Fibroblast of lung (primary cell): ENCODE measurements around the gene SPRY2. TPM values are rescaled to one million over a fixed set of nuclear protein-coding genes. Genes with fewer than 3 reads are reported as not detected.

ENCODE experiments used
- DNase-seq, 2 donors: peaks; one replicate each; pipeline versions ENCODE4 v3.0.0 to v3.0.0-alpha.2; 2010; ENCODE audit warnings: low read depth in 2 of 2
- H2AFZ ChIP-seq: 2 replicates; pipeline ENCODE4 v1.5.1; 2012; ENCODE audit warnings: low read length, control low read depth, inconsistent platforms
- H3K27ac ChIP-seq: 2 replicates; pipeline ENCODE4 v1.5.1; 2011; ENCODE audit warnings: low read length, control low read depth; ENCODE audit not compliant: insufficient read depth
- H3K27me3 ChIP-seq: 2 replicates; pipeline ENCODE4 v1.5.1; 2011; ENCODE audit warnings: mild to moderate bottlenecking, low read length; ENCODE audit not compliant: control insufficient read depth, insufficient read depth
- H3K36me3 ChIP-seq: 2 replicates; pipeline ENCODE4 v1.5.1; 2011; ENCODE audit warnings: low read length; ENCODE audit not compliant: control insufficient read depth, insufficient read depth
- H3K4me1 ChIP-seq: 2 replicates; pipeline ENCODE4 v1.5.1; 2011; ENCODE audit warnings: low read length; ENCODE audit not compliant: control insufficient read depth, insufficient read depth; ENCODE audit errors: extremely low read depth
- H3K4me2 ChIP-seq: 2 replicates; pipeline ENCODE4 v1.5.1; 2011; ENCODE audit warnings: low read length, control low read depth; ENCODE audit not compliant: insufficient read depth; ENCODE audit errors: extremely low read depth
- H3K4me3 ChIP-seq, 4 experiments: fragments of 200-600 bp in 1 of 4; sonication (generic) in 1 of 4; replicated peaks in 1 of 4; 2 replicates each; pipeline ENCODE4 v1.5.1; 2011 to 2016; ENCODE audit warnings: low read length in 4 of 4, low read depth in 3 of 4, mild to moderate bottlenecking in 3 of 4, control low read depth in 2 of 4, inconsistent platforms in 1 of 4, mixed read lengths in 1 of 4; ENCODE audit not compliant: insufficient read depth in 1 of 4; ENCODE audit errors: control extremely low read depth in 1 of 4
- H3K79me2 ChIP-seq: 2 replicates; pipeline ENCODE4 v1.5.1; 2012; ENCODE audit warnings: mild to moderate bottlenecking, low read length, inconsistent platforms; ENCODE audit not compliant: control insufficient read depth, insufficient read depth
- H3K9ac ChIP-seq: 2 replicates; pipeline ENCODE4 v1.5.1; 2011; ENCODE audit warnings: mild to moderate bottlenecking, low read length, control low read depth; ENCODE audit not compliant: insufficient read depth
- H3K9me3 ChIP-seq: 2 replicates; pipeline ENCODE4 v1.5.1; 2012; ENCODE audit warnings: low read depth, low read length; ENCODE audit not compliant: control insufficient read depth, insufficient read depth
- H4K20me1 ChIP-seq: 2 replicates; pipeline ENCODE4 v1.5.1; 2011; ENCODE audit warnings: low read length; ENCODE audit not compliant: control insufficient read depth, insufficient read depth; ENCODE audit errors: extremely low read depth
- EZH2 ChIP-seq: IDR thresholded peaks from 2 replicates; pipeline ENCODE4 v1.5.1; 2012; ENCODE audit warnings: low read length, control low read depth, mild to moderate bottlenecking; ENCODE audit errors: missing control alignments
- polyA plus RNA-seq, 2 donors: library from polyadenylated mRNA; depleted of rRNA in 1 of 2; stranded (reverse) in 1 of 2; unstranded in 1 of 2; fragments of >200 nt; gene quantifications; 2 replicates each; pipeline ENCODE4 v1.2.1, GENCODE V29; 2011 to 2012; ENCODE audit warnings: missing spikeins in 1 of 2
- total RNA-seq: library from RNA; depleted of rRNA; stranded (reverse); fragments of >200 nt; gene quantifications from 2 replicates; pipeline ENCODE4 v1.2.1, GENCODE V29; 2014
- TF ChIP-seq, protein P1 (sequence below), 2 donors: IDR thresholded peaks in 1 of 2; conservative IDR thresholded peaks in 1 of 2; 1 replicate in 1 of 2; 2 replicates in 1 of 2; pipeline ENCODE4 v1.5.1; 2011 to 2012; ENCODE audit warnings: low read length in 2 of 2, control low read depth in 1 of 2, inconsistent platforms in 1 of 2, low read depth in 1 of 2, mild to moderate bottlenecking in 1 of 2

The SPRY2 gene
- total and polyA plus RNA-seq, 2 donors (not counting 1 experiment from before 2014, with no cell fraction given), result 13.0 to 16.2 TPM

DNA sequence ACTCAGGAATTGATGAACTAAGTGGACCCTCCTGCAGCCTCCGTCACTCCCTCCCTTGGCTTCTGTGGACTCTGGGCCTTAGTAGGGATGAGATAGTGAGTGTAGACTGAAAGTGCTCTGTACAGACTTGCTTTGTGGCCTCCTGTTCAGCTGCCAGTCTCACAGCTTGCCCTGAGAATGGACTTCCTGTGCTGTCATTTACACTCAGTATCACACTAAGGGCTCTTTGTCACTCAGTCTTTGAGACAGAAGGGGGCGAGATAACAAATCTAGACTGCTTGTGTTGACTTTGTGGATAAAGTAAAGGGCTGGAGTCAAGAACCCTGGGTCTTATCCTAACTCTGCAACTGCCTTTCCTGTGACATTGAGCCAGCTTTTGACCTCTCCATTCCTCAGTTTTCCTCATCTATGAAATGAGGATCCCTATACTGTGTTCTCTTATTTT lies 21.0 kb upstream of the SPRY2 start:
- H4K20me1 ChIP-seq, result no peaks in the 10 kb centered on the region
- peak overlapping the region; percentile 16 for H2AFZ ChIP-seq
- H3K36me3 ChIP-seq, result no peaks in the 10 kb centered on the region
- H3K27me3 ChIP-seq, result no peaks in the 10 kb centered on the region
- no peak overlapping the region for H3K4me2 ChIP-seq
- no peak overlapping the region for H3K4me3 ChIP-seq
- no peaks in the 10 kb centered on the region for H3K9me3 ChIP-seq
- DNase-seq, result no peak
- peaks cover 2% of the 10 kb centered on the region for H3K4me1 ChIP-seq
- H3K9ac ChIP-seq, result no peak overlapping the region
- H3K79me2 ChIP-seq, result no peaks in the 10 kb centered on the region
- TF ChIP-seq, protein P1, sequence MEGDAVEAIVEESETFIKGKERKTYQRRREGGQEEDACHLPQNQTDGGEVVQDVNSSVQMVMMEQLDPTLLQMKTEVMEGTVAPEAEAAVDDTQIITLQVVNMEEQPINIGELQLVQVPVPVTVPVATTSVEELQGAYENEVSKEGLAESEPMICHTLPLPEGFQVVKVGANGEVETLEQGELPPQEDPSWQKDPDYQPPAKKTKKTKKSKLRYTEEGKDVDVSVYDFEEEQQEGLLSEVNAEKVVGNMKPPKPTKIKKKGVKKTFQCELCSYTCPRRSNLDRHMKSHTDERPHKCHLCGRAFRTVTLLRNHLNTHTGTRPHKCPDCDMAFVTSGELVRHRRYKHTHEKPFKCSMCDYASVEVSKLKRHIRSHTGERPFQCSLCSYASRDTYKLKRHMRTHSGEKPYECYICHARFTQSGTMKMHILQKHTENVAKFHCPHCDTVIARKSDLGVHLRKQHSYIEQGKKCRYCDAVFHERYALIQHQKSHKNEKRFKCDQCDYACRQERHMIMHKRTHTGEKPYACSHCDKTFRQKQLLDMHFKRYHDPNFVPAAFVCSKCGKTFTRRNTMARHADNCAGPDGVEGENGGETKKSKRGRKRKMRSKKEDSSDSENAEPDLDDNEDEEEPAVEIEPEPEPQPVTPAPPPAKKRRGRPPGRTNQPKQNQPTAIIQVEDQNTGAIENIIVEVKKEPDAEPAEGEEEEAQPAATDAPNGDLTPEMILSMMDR (conservative IDR thresholded peaks at IDR 0.05 in 1 of 2, IDR thresholded peaks at IDR 0.05 in 1 of 2; ENCODE audit: low read depth in 1 of 2, low read length in 2 of 2), result no peak
- no peak for TF ChIP-seq EZH2
- H3K27ac ChIP-seq, result no peak overlapping the region

DNA sequence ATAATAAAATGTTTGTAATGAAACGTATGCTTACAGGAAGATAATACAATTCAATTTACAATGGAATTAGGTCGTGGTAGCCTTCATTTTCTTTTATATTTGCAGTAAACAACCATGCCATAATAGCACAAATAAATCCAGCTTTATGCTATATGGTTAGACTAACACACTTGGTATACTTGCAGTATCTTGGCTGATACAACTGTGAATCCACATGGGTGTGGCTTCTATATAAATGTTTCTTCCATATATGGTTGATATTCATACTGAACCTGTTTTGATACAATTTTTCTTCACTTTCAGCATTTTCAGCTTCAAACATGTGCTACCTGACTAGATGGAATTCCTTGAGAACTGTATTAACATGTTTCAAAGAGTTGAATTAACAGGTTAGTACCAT lies 20.4 kb upstream of the SPRY2 start:
- DNase-seq, result no peak
- Histone ChIP-seq H3K79me2 (no peaks in the 10 kb centered on the region), H2AFZ (no peak overlapping the region), H3K9me3 (no peaks in the 10 kb centered on the region), H3K9ac (no peak overlapping the region), H4K20me1 (no peaks in the 10 kb centered on the region), H3K36me3 (no peaks in the 10 kb centered on the region), H3K4me3 (no peak overlapping the region), H3K27me3 (no peaks in the 10 kb centered on the region), H3K4me2 (no peak overlapping the region), H3K27ac (no peak overlapping the region), H3K4me1 (peaks cover 2% of the 10 kb centered on the region)
- TF ChIP-seq EZH2, result no peak
- TF ChIP-seq, protein P1 (conservative IDR thresholded peaks at IDR 0.05 in 1 of 2, IDR thresholded peaks at IDR 0.05 in 1 of 2; ENCODE audit: low read depth in 1 of 2, low read length in 2 of 2), result no peak

DNA sequence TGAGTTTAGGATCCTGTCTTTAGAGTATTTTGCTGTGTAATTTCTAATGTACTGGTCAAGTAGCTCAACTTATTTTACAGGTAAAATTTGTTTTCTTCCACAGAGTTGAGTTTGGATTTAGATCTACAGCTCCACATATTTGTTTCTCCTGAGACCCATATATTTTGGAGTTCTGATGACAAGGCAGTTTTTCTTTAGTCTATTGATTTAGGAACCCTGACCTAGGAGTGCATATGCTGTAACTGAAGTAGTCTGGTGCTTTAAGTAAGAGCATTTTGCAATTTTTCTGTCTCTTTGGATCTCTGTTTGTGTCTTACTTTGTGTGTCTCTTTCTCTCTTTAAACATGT lies 19.5 kb upstream of the SPRY2 start:
- no peak overlapping the region for H3K27ac ChIP-seq
- H3K36me3 ChIP-seq, result no peaks in the 10 kb centered on the region
- no peaks in the 10 kb centered on the region for H3K9me3 ChIP-seq
- no peaks in the 10 kb centered on the region for H4K20me1 ChIP-seq
- no peak overlapping the region for H3K9ac ChIP-seq
- H3K4me1 ChIP-seq, result peaks cover 2% of the 10 kb centered on the region
- H2AFZ ChIP-seq, result no peak overlapping the region
- H3K27me3 ChIP-seq, result no peaks in the 10 kb centered on the region
- no peaks in the 10 kb centered on the region for H3K79me2 ChIP-seq
- H3K4me2 ChIP-seq, result no peak overlapping the region
- DNase-seq, result peak in 1 of 2 donors; percentile 26
- TF ChIP-seq EZH2, result no peak
- TF ChIP-seq, protein P1 (conservative IDR thresholded peaks at IDR 0.05 in 1 of 2, IDR thresholded peaks at IDR 0.05 in 1 of 2; ENCODE audit: low read depth in 1 of 2, low read length in 2 of 2), result no peak
- H3K4me3 ChIP-seq, result no peak overlapping the region
